WTC11 (cell line): Measurements from ENCODE around the gene GPR153.

Experiments used
- ATF2 ChIP-seq: sonication (generic); formaldehyde crosslinking; IDR thresholded peaks from 2 replicates; pipeline ENCODE4 v1.8.1; 2022; ENCODE audit warnings: low read depth, missing genetic modification reagents, borderline replicate concordance
- CTCF ChIP-seq: fragments of 200-600 bp; IDR thresholded peaks from 2 replicates; pipeline ENCODE4 v1.8.0; 2022; ENCODE audit warnings: antibody characterized with exemption
- ESRRA ChIP-seq: sonication (generic); formaldehyde crosslinking; IDR thresholded peaks from 2 replicates; pipeline ENCODE4 v1.8.1; 2022; ENCODE audit warnings: mild to moderate bottlenecking, missing genetic modification reagents, borderline replicate concordance
- FOXK1 ChIP-seq: sonication (generic); formaldehyde crosslinking; IDR thresholded peaks from 2 replicates; pipeline ENCODE4 v1.8.0; 2022; ENCODE audit warnings: mild to moderate bottlenecking, moderate library complexity, missing genetic modification reagents
- MAX ChIP-seq: sonication (generic); formaldehyde crosslinking; IDR thresholded peaks from 2 replicates; pipeline ENCODE4 v1.8.0; 2022; ENCODE audit warnings: mild to moderate bottlenecking, missing genetic modification reagents
- PREB ChIP-seq: sonication (generic); formaldehyde crosslinking; IDR thresholded peaks from 2 replicates; pipeline ENCODE4 v1.8.1; 2022; ENCODE audit warnings: mild to moderate bottlenecking, missing genetic modification reagents, moderate library complexity, borderline replicate concordance
- ZNF121 ChIP-seq: sonication (generic); formaldehyde crosslinking; IDR thresholded peaks from 2 replicates; pipeline ENCODE4 v1.8.0; 2023; ENCODE audit warnings: missing genetic modification reagents

GRCh38 chr1:6298940-6299465, 38.1 kb upstream of the GPR153 start:
- TF ChIP-seq FOXK1 (CRISPR knock-in tag) (no peak), ATF2 (CRISPR knock-in tag) (no peak), ZNF121 (CRISPR knock-in tag) (no peak), PREB (CRISPR knock-in tag) (no peak), CTCF (no peak), MAX (CRISPR knock-in tag) (no peak), ESRRA (CRISPR knock-in tag) (no peak)
